GM18861 (cell line): ENCODE results near the gene IKZF3.

ENCODE experiments used
- ATAC-seq: cut with Tn5 transposase; IDR thresholded peaks from one replicate; pipeline ENCODE4 v1.9.1; 2021; ENCODE audit not compliant: unreplicated experiment

The IKZF3 gene

DNA sequence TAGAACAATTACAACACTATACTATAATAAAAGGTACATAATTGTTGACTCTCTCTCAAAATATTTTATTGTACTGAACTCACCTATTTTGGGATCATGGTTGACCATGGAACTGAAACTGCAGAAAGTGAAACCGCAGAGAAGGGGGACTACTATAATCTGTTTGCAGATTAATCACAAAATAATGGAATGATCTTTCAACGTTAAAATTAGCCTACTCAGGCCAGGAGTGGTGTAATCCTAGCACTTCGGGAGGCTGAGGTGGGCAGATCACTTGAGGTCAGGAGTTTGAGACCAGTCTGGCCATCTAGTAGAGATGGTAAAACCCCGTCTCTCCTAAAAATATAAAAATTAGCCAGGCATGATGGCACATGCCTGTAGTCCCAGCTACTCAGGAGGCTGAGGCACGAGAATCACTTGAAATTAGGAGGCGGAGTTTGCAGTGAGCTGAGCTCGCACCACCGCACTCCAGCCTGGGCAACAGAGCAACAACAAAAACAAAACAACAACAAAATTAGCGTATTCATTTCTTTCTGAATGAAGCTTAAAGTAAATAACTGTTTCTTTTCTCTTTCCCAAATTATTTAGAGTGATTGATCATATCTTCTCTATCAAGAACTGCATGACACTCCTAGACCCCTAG, 45.6 kb downstream of the IKZF3 start:
- ATAC-seq: no peak

- no peak for ATAC-seq
Observed at GRCh38 chr17:39816272-39816671, 47.8 kb downstream of the IKZF3 start.

DNA sequence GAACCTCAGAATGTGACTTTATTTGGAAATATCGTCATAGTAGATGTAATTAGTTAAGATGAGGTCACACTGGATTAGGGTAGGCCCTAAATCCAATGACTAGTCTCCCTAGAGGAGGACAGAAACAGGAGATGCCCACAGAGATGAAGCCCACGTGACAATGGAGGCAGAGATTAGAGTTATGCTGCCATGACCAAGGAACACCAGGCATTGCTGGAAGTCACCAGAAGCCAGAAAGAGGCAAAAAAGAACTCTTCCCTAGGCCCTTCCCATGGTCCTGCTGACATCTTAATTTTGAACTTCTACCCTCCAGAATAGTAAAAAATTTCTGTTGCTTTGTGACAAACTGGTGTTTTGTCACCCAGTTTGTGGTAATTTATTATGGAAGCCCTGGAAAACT, 49.6 kb downstream of the IKZF3 start:
- no peak for ATAC-seq

GRCh38 chr17:39813631-39814030, 50.5 kb downstream of the IKZF3 start:
- no peak for ATAC-seq

GRCh38 chr17:39812466-39812865, 51.6 kb downstream of the IKZF3 start:
- no peak for ATAC-seq

DNA sequence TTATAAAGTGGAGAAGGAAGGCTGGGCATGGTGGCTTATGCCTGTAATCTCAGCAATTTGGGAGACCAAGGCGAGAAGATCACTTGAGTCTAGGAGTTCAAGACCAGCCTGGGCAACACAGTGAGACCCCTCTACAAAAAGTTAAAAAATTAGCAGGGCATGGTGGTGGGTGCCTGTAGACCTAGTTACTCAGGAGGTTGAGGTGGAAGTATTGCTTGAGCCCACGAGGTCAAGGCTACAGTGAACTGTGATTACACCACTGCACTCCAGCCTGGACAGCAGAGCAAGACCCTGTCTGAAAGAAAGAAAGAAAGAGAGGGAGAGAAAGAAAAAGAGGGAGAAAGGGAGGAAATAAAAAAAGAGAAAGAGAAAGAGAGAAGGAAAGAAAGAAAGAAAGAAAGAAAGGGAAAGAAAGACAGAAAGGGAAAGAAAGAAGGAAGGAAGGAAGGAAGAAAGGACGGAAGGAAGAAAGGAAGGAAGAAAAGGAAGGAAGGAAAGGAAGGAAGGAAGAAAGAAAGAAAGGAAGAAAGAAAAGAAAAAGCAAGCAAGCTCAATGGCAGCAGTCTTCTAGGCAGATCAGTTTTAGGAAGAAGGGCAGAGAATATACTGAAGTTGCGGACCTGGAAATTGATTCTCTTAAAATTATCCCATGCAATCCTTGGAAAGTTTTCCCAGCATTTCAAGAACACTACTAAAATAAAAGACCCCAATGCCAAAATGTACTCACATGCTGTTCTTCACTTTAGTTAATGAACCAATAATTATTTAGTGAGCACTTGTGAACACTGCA, 53.0 kb downstream of the IKZF3 start:
- no peak for ATAC-seq

DNA sequence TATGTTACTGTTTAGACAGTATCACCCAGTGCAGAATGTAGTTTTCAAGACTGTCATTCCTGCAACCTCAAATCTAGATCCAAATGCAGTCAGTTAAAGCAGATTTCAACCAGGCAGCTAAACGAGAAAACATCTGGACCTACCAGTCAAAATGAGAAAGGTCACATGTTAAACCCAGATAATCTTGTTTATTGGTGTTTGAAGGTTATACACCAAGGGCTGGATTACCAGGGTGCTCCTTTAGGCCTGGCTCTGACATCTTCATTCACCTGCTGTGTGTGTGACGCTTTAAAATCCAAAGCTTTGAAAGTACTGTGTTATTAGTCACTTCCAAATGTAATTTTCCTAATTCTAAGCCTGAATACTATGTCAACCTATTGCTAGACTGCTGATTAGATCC, 54.9 kb downstream of the IKZF3 start:
- ATAC-seq: no peak

- no peak for ATAC-seq
Observed at GRCh38 chr17:39808409-39808997, 55.6 kb downstream of the IKZF3 start.

- ATAC-seq: no peak
Observed at GRCh38 chr17:39804839-39805238, 59.3 kb downstream of the IKZF3 start.

DNA sequence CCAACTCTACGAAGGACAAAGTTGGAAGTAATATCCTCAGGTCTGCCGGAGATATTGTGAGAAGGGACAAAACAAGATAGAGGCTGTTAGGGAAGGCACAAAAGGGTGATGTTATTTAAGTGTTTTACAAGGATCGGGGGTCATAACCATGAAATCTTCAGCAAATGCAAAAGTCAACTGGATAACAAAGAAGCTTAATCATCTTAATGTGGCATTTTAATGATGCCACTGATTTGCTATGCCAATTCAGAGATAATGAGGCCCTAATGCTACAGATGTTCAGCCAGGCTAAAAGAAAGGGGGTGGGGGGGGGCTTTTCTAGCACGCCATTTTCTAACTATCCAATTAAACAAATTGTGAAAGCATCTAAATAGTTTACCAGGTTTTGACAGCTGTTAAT, 63.1 kb downstream of the IKZF3 start:
- no peak for ATAC-seq

DNA sequence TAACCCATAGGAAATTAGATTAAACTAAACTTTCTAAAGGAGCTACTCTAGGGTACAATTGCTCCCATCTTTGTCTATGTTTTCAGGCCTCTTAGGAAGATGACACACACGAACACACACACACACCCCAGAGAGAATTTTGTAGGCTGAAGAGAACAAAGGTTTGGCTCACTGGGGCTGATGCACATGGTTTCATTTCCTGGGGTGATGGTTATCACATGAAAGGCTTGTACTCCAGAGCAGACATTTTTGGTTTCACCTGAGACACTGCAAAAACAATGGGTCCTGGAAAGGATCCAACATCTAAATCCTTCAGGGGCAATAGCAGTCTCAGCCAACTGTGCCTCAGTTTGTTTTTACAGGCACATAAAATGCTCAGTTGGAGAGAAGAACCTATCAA, 63.6 kb downstream of the IKZF3 start:
- no peak for ATAC-seq

DNA sequence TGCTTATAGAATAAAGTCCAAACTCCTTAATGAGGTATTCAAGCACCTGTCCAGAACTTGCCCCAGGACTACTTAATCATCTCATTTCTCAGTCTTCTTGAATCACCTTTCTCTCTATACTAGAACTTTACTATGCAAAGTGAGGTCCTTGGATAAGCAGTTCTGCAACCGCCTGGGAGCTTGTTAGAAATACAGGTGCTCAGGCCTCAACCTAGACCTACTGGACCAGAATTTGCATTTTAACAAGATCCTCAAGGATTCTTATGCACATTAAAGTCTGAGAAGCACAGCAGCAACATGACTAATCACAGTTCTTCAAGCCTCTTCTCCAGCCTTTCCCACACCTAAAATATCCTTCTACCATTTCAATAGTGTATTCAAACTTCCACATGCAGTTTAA, 64.7 kb downstream of the IKZF3 start:
- ATAC-seq: no peak

DNA sequence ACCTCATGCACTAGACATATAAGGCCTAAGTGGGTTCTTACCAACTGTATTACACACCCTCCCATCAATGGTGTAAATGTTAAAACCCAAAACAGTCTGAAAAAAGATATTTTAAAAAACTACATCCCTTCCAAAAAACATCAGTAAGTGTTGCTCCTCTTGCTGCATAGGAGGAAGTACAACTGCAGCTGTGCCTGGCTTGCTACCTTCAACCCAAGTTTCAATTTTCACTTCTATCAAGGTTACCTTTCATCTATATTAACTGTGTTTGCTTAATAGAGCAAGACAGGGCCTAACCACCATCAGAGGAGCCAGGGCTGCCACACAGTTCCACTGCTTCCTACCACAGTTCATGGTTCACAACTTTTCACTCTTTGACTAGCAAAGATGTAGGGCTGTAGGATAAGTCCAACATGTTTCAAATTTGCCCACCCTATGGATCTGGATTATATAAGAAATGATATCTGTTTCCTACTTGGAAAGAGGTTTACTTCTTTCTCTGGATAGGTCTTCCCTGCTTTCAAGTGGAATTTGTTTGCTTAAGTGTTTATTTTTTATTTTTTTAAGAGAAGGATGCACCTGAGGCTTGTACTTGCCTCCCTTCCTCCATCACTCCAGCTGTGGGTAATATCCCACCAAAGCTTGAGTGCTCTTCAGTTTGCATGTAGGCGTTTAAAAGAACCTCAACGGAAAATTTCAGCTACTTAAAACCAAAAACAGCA, 69.7 kb downstream of the IKZF3 start:
- ATAC-seq: peak; percentile 76

DNA sequence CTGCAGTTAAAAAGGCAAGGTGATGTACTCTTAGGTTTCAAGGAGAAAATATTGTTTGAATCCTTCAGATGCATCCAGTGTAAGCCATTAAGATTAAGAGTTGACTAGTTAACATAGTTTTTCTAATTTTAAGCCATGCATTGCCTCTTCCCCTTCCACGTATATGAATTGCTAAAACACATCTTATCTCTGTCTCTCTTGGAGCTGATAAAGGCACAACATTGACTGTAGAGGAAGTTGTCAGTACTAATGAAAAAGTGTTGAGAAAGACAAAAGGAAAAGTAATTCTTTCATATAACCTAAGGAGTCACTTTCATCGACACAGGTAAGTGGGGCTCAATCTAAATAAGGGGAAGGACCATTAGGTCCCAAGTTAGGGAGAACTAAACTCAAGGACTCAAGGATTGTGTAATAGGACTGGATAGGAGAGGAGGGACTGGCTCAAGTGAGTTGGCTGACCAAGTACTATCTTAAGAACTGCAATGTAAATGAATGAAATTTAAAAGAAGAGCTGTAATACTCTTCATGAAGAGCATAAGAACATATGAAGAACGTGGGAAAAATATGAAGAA, 70.7 kb downstream of the IKZF3 start:
- ATAC-seq: no peak

GRCh38 chr17:39792526-39793221, 71.4 kb downstream of the IKZF3 start:
- ATAC-seq: no peak

- no peak for ATAC-seq
Observed at GRCh38 chr17:39791111-39791992, 72.8 kb downstream of the IKZF3 start.

DNA sequence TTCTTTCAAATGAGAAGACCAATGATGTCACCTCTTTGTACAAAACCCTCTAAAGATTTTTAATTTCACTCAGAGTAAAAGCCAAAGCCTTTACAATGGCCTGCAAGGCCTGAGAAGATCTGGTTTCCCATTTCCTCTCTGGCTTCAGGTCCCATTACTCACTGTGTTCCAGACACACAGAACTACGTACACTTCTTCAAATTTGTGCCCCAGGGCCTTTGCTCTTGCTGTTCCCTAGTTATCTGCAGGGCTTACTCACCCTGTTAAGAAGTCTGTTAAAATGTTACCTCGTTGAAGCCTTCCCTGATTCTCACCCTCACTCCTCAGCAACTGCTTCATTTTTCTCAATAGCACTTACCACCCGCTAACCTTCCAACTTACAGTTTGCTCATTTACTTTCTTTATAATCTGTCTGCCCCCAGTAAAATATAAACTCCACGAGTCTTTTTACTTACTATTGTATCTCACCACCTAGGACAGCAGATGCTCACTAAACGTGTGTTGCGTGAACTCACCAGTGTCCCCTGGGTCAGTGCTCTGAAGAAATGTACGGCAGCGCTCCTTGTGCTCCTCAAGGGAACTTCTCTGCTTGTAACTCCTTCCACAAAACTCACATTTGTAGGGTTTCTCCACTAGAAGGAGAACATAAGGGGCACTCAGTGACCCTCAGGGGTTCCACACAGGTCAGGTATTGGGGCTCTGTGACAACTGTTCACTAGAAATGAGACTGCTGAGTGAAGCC, 76.2 kb downstream of the IKZF3 start:
- ATAC-seq: no peak

DNA sequence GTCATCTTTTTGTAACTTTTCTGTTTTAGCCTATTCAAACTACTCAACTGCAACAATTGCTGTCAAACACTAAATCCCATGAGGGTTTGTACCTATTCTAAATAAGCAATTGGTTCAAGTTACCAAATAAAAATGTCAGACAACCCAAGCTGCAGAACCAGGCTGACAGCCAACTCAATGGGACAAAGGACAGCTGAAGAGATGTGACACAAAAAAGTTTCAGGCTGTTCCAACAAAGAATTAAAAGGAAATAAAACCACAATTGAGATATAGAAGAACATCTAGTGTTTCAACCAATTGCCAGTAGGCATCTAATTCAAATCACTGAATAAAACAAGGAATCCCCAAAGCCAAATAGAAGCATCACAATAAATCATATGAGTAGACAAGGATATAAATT, 77.1 kb downstream of the IKZF3 start:
- ATAC-seq: no peak

DNA sequence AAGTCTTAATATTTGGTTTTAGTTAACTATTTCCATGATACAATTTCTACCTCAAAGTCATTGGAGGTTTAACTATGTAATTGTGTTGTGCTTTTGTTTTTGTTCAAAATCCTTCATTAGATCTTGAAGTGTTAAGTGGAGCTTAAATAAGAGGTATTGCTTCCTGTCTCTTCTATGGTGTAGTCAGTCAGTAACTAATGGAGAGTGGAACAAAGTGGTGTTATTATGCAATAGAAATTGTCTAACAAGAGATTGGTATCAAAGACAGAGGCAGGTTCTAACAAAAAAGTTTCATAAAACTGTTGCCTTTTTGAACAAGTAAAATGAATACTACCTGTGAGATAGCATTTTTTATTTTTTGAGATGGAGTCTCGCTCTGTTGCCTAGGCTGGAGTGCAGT, 81.1 kb downstream of the IKZF3 start:
- no peak for ATAC-seq
